GM23338 (cell line): ENCODE results near the gene IDUA. TPM values are rescaled to one million over a fixed set of nuclear protein-coding genes. Genes with fewer than 3 reads are reported as not detected.

ENCODE experiments used
- ATAC-seq: fragments of 200-7000 bp; cut with Tn5 transposase; 3 replicates; pipeline ENCODE4 v1.9.1; 2020
- DNase-seq: peaks from one replicate; pipeline ENCODE4 v3.0.0-alpha.2; 2015; ENCODE audit warnings: low spot score
- H2AFZ ChIP-seq: fragments of 200-600 bp; sonication (generic); 2 replicates; pipeline ENCODE4 v1.8.0; 2016; ENCODE audit warnings: antibody characterized with exemption, mild to moderate bottlenecking, moderate library complexity
- H3F3A ChIP-seq: fragments of 200-600 bp; sonication (generic); replicated peaks from 2 replicates; pipeline ENCODE4 v1.8.0; 2017; ENCODE audit warnings: antibody characterized with exemption, mixed run types, low read depth
- H3K27ac ChIP-seq: fragments of 200-600 bp; sonication (generic); 2 replicates; pipeline ENCODE4 v1.6.1; 2016; ENCODE audit warnings: low read depth
- H3K27me3 ChIP-seq: fragments of 200-600 bp; sonication (generic); 2 replicates; pipeline ENCODE4 v1.8.0; 2016; ENCODE audit warnings: mild to moderate bottlenecking, mixed run types, moderate library complexity; ENCODE audit not compliant: insufficient read depth
- H3K36me3 ChIP-seq: fragments of 200-600 bp; sonication (generic); 2 replicates; pipeline ENCODE4 v1.8.0; 2016; ENCODE audit warnings: mild to moderate bottlenecking; ENCODE audit not compliant: insufficient read depth
- H3K4me1 ChIP-seq: fragments of 200-600 bp; sonication (generic); 2 replicates; pipeline ENCODE4 v1.8.0; 2016; ENCODE audit warnings: mild to moderate bottlenecking, moderate library complexity; ENCODE audit not compliant: insufficient read depth
- H3K4me2 ChIP-seq: fragments of 200-600 bp; sonication (generic); 2 replicates; pipeline ENCODE4 v1.7.1; 2017; ENCODE audit warnings: mixed run types
- H3K4me3 ChIP-seq: fragments of 200-600 bp; sonication (generic); 2 replicates; pipeline ENCODE4 v1.6.1; 2016; ENCODE audit warnings: mixed run types
- H3K79me2 ChIP-seq: fragments of 200-600 bp; sonication (generic); replicated peaks from 2 replicates; pipeline ENCODE4 v1.8.0; 2017; ENCODE audit warnings: mild to moderate bottlenecking; ENCODE audit not compliant: insufficient read depth
- H3K9me2 ChIP-seq: fragments of 200-600 bp; sonication (generic); 2 replicates; pipeline ENCODE4 v1.8.0; 2017; ENCODE audit not compliant: insufficient read depth
- H4K20me1 ChIP-seq: fragments of 200-600 bp; sonication (generic); replicated peaks from 2 replicates; pipeline ENCODE4 v1.8.0; 2017; ENCODE audit warnings: mild to moderate bottlenecking; ENCODE audit not compliant: insufficient read depth
- H3K27ac Mint-ChIP-seq: 2 replicates; pipeline ENCODE4 v1.8.0; 2020; ENCODE audit warnings: inconsistent platforms, mild to moderate bottlenecking, moderate library complexity, mixed read lengths
- H3K27me3 Mint-ChIP-seq: 3 replicates; pipeline ENCODE4 v1.8.0; 2022; ENCODE audit warnings: low read depth, mild to moderate bottlenecking, moderate library complexity, mixed read lengths, inconsistent platforms; ENCODE audit not compliant: insufficient read depth, poor library complexity
- H3K36me3 Mint-ChIP-seq: 3 replicates; pipeline ENCODE4 v1.8.0; 2021; ENCODE audit warnings: low read depth, mild to moderate bottlenecking, inconsistent platforms, moderate library complexity, mixed read lengths
- H3K4me1 Mint-ChIP-seq: 3 replicates; pipeline ENCODE4 v1.8.0; 2020; ENCODE audit warnings: mild to moderate bottlenecking, inconsistent platforms, mixed read lengths
- H3K4me3 Mint-ChIP-seq: 3 replicates; pipeline ENCODE4 v1.8.0; 2021; ENCODE audit warnings: moderate library complexity, mild to moderate bottlenecking, inconsistent platforms, mixed read lengths
- H3K9me3 Mint-ChIP-seq: 3 replicates; pipeline ENCODE4 v1.8.0; 2020; ENCODE audit warnings: moderate library complexity, mild to moderate bottlenecking, inconsistent platforms, mixed read lengths
- CREB1 ChIP-seq: fragments of 250-450 bp; sonication (Bioruptor Pico); IDR thresholded peaks from 2 replicates; pipeline ENCODE4 v1.5.0; 2020; ENCODE audit warnings: low read depth, mild to moderate bottlenecking, moderate library complexity
- EZH2phosphoT487 ChIP-seq: fragments of 200-600 bp; sonication (generic); IDR thresholded peaks from one replicate; pipeline ENCODE4 v1.8.1; 2018; ENCODE audit warnings: antibody characterized with exemption; ENCODE audit not compliant: unreplicated experiment
- JUNB ChIP-seq: IDR thresholded peaks from one replicate; pipeline ENCODE4 v1.6.1; 2016; ENCODE audit warnings: antibody characterized with exemption; ENCODE audit not compliant: unreplicated experiment
- NANOG ChIP-seq: IDR thresholded peaks from 2 replicates; pipeline ENCODE4 v1.6.1; 2016; ENCODE audit warnings: antibody characterized with exemption, borderline replicate concordance
- POLR2AphosphoS5 ChIP-seq: IDR thresholded peaks from 2 replicates; pipeline ENCODE4 v1.6.1; 2016; ENCODE audit warnings: antibody characterized with exemption, low read depth
- STAT1 ChIP-seq: IDR thresholded peaks from one replicate; pipeline ENCODE4 v1.6.1; 2016; ENCODE audit warnings: antibody characterized with exemption; ENCODE audit not compliant: unreplicated experiment
- ZNF114 ChIP-seq: fragments of 250-450 bp; sonication (Bioruptor Pico); IDR thresholded peaks from 2 replicates; pipeline ENCODE4 v1.5.0; 2020; ENCODE audit warnings: mild to moderate bottlenecking, moderate library complexity
- ZNF331 ChIP-seq: fragments of 250-450 bp; sonication (Bioruptor Pico); IDR thresholded peaks from 2 replicates; pipeline ENCODE4 v1.5.0; 2020; ENCODE audit warnings: low read depth, mild to moderate bottlenecking, moderate library complexity
- polyA plus RNA-seq: library from polyadenylated mRNA; unstranded; fragments of >200 nt; fragmentation: Nextera tagmentation; extraction: Ambion mirVana; gene quantifications from 2 replicates; pipeline ENCODE4 v1.2.1, GENCODE V29; 2016
- total RNA-seq: library from RNA; depleted of rRNA; stranded (reverse); fragments of >200 nt; shearing (Covaris generic); gene quantifications from 2 replicates; pipeline ENCODE4 v1.2.3, GENCODE V29; 2014
- TF ChIP-seq, protein P1 (sequence below): IDR thresholded peaks from 2 replicates; pipeline ENCODE4 v1.6.1; 2016; ENCODE audit warnings: antibody characterized with exemption
- TF ChIP-seq, protein P2 (sequence below): IDR thresholded peaks from one replicate; pipeline ENCODE4 v1.6.1; 2018; ENCODE audit warnings: antibody characterized with exemption; ENCODE audit not compliant: unreplicated experiment
- TF ChIP-seq, protein P3 (sequence below), 2 experiments: fragments of 200-600 bp in 1 of 2; sonication (generic) in 1 of 2; conservative IDR thresholded peaks; 2 replicates each; pipeline versions ENCODE4 v1.5.1 to v1.6.1; 2016 to 2017; ENCODE audit warnings: antibody characterized with exemption in 2 of 2, low read depth in 2 of 2, mild to moderate bottlenecking in 2 of 2, moderate library complexity in 1 of 2

Gene IDUA
- total and polyA plus RNA-seq, 2 experiments from 2014 or later, result 1.3 to 6.1 TPM

DNA sequence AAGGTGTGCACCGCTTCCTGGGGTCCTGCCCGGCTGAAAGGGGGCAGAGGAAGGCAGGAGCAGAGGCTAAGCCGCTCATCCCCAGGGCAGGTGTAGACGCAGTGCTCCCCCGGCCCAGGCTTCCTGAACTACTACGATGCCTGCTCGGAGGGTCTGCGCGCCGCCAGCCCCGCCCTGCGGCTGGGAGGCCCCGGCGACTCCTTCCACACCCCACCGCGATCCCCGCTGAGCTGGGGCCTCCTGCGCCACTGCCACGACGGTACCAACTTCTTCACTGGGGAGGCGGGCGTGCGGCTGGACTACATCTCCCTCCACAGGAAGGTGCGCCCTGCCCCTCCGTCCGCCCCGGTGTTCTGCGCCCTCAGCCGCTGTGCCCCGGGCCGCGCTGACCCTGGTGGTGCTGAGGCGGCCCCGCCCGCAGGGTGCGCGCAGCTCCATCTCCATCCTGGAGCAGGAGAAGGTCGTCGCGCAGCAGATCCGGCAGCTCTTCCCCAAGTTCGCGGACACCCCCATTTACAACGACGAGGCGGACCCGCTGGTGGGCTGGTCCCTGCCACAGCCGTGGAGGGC, 14.8 kb downstream of the IDUA start (continued):
- TF ChIP-seq ZNF114 (CRISPR knock-in tag), result no peak
- TF ChIP-seq, protein P1, sequence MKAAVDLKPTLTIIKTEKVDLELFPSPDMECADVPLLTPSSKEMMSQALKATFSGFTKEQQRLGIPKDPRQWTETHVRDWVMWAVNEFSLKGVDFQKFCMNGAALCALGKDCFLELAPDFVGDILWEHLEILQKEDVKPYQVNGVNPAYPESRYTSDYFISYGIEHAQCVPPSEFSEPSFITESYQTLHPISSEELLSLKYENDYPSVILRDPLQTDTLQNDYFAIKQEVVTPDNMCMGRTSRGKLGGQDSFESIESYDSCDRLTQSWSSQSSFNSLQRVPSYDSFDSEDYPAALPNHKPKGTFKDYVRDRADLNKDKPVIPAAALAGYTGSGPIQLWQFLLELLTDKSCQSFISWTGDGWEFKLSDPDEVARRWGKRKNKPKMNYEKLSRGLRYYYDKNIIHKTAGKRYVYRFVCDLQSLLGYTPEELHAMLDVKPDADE, result no peak
- no peak for TF ChIP-seq ZNF331 (CRISPR knock-in tag)
- TF ChIP-seq JUNB, result no peak
- TF ChIP-seq, protein P2, sequence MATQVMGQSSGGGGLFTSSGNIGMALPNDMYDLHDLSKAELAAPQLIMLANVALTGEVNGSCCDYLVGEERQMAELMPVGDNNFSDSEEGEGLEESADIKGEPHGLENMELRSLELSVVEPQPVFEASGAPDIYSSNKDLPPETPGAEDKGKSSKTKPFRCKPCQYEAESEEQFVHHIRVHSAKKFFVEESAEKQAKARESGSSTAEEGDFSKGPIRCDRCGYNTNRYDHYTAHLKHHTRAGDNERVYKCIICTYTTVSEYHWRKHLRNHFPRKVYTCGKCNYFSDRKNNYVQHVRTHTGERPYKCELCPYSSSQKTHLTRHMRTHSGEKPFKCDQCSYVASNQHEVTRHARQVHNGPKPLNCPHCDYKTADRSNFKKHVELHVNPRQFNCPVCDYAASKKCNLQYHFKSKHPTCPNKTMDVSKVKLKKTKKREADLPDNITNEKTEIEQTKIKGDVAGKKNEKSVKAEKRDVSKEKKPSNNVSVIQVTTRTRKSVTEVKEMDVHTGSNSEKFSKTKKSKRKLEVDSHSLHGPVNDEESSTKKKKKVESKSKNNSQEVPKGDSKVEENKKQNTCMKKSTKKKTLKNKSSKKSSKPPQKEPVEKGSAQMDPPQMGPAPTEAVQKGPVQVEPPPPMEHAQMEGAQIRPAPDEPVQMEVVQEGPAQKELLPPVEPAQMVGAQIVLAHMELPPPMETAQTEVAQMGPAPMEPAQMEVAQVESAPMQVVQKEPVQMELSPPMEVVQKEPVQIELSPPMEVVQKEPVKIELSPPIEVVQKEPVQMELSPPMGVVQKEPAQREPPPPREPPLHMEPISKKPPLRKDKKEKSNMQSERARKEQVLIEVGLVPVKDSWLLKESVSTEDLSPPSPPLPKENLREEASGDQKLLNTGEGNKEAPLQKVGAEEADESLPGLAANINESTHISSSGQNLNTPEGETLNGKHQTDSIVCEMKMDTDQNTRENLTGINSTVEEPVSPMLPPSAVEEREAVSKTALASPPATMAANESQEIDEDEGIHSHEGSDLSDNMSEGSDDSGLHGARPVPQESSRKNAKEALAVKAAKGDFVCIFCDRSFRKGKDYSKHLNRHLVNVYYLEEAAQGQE, result no peak
- no peak for TF ChIP-seq EZH2phosphoT487
- TF ChIP-seq NANOG, result no peak
- no peak for TF ChIP-seq POLR2AphosphoS5
- no peak for TF ChIP-seq STAT1
- TF ChIP-seq, protein P3, sequence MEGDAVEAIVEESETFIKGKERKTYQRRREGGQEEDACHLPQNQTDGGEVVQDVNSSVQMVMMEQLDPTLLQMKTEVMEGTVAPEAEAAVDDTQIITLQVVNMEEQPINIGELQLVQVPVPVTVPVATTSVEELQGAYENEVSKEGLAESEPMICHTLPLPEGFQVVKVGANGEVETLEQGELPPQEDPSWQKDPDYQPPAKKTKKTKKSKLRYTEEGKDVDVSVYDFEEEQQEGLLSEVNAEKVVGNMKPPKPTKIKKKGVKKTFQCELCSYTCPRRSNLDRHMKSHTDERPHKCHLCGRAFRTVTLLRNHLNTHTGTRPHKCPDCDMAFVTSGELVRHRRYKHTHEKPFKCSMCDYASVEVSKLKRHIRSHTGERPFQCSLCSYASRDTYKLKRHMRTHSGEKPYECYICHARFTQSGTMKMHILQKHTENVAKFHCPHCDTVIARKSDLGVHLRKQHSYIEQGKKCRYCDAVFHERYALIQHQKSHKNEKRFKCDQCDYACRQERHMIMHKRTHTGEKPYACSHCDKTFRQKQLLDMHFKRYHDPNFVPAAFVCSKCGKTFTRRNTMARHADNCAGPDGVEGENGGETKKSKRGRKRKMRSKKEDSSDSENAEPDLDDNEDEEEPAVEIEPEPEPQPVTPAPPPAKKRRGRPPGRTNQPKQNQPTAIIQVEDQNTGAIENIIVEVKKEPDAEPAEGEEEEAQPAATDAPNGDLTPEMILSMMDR (conservative IDR thresholded peaks at IDR 0.05; ENCODE audit: low read depth in 2 of 2), result no peak
- TF ChIP-seq CREB1 (CRISPR knock-in tag), result no peak

DNA sequence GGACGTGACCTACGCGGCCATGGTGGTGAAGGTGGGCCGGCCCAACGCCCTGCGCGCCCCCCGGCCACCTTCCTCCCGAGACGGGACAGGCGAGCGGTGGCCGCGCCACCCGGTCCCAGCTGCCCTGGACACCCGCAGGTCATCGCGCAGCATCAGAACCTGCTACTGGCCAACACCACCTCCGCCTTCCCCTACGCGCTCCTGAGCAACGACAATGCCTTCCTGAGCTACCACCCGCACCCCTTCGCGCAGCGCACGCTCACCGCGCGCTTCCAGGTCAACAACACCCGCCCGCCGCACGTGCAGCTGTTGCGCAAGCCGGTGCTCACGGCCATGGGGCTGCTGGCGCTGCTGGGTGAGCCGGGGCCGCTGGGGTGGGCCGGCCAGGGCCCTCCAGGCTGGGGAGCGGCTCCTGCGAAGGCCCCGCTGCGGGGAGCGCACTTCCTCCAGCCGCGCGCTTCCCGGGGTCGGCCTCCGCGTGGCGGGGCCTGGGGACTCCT, 15.3 kb downstream of the IDUA start:
- H3K4me2 ChIP-seq, result peak overlapping the region; percentile 80
- H3K4me1 ChIP-seq, result no peaks in the 10 kb centered on the region; the same call in 1 of the 2 replicates
- TF ChIP-seq POLR2AphosphoS5 (peak; percentile 47), CREB1 (CRISPR knock-in tag) (no peak)
- DNase-seq (peak; percentile 78), ATAC-seq (peak; percentile 53)
- H3K4me1 Mint-ChIP-seq, result peaks cover 2% of the 10 kb centered on the region; the same call in 1 of the 3 replicates
- no peaks in the 10 kb centered on the region for H3K79me2 ChIP-seq
- no peak overlapping the region for H3K27ac ChIP-seq
- H3F3A ChIP-seq, result no peaks in the 10 kb centered on the region
- peaks cover 7% of the 10 kb centered on the region; the same call in 2 of the 3 replicates for H3K9me3 Mint-ChIP-seq
- H3K36me3 Mint-ChIP-seq, result no peaks in the 10 kb centered on the region
- no peaks in the 10 kb centered on the region for H3K36me3 ChIP-seq
- H4K20me1 ChIP-seq, result no peaks in the 10 kb centered on the region; the same call in 1 of the 2 replicates
- peaks cover 95% of the 10 kb centered on the region for H3K27me3 ChIP-seq
- H3K4me3 ChIP-seq, result peak overlapping the region; percentile 57
- no peaks in the 10 kb centered on the region for H3K9me2 ChIP-seq
- peak overlapping the region; percentile 76; the same call in 1 of the 2 replicates for H2AFZ ChIP-seq
- H3K4me3 Mint-ChIP-seq, result peak overlapping the region; percentile 59; the same call in 2 of the 3 replicates
- H3K27me3 Mint-ChIP-seq, result peaks cover 71% of the 10 kb centered on the region
- no peak overlapping the region for H3K27ac Mint-ChIP-seq
